Epithelial cell of prostate (primary cell): ENCODE data around the gene CNBD2.
"Not testable (repeated sequence)": the region's sequence is repeated elsewhere in the genome, so short reads cannot be mapped to it uniquely, and the experiment has no call there.

Source experiments
- DNase-seq: peaks from one replicate; pipeline ENCODE4 v3.0.0-alpha.2; 2011; ENCODE audit warnings: low read depth, low spot score
- H3K27ac ChIP-seq: fragments of 450-650 bp; 2 replicates; pipeline ENCODE4 v1.5.1; 2017; ENCODE audit warnings: mild to moderate bottlenecking

The CNBD2 gene

GRCh38 chr20:36053863-36054518 lies 85.6 kb downstream of the CNBD2 start:
- not testable (repeated sequence) for DNase-seq, H3K27ac ChIP-seq

GRCh38 chr20:36055145-36055544 lies 86.8 kb downstream of the CNBD2 start:
- no peak for DNase-seq
- H3K27ac ChIP-seq, result no peak overlapping the region

GRCh38 chr20:36060676-36061075 lies 92.3 kb downstream of the CNBD2 start:
- H3K27ac ChIP-seq, result peak overlapping the region; percentile 47
- DNase-seq, result peak; percentile 10

GRCh38 chr20:36061754-36062153 lies 93.4 kb downstream of the CNBD2 start:
- no peak overlapping the region for H3K27ac ChIP-seq
- DNase-seq, result no peak

- H3K27ac ChIP-seq, result peak overlapping the region; percentile 62
These were observed 94.4 kb downstream of the CNBD2 start for GRCh38 chr20:36062799-36063198.

GRCh38 chr20:36063916-36064657 lies 95.7 kb downstream of the CNBD2 start:
- no peak for DNase-seq
- peak overlapping the region; percentile 67 for H3K27ac ChIP-seq

More at GRCh38 chr20:36062799-36063198, 94.4 kb downstream of the CNBD2 start:
- DNase-seq, result no peak

- peak overlapping the region; percentile 67 for H3K27ac ChIP-seq
- no peak for DNase-seq
These were observed 96.5 kb downstream of the CNBD2 start for GRCh38 chr20:36064658-36065426.

GRCh38 chr20:36065427-36065998 lies 97.1 kb downstream of the CNBD2 start:
- peak overlapping the region; percentile 67 for H3K27ac ChIP-seq
- DNase-seq, result no peak

GRCh38 chr20:36066777-36067176 lies 98.4 kb downstream of the CNBD2 start:
- no peak overlapping the region for H3K27ac ChIP-seq
- DNase-seq, result no peak

GRCh38 chr20:36068526-36068925 lies 100.1 kb downstream of the CNBD2 start:
- not testable (repeated sequence) for H3K27ac ChIP-seq, DNase-seq

GRCh38 chr20:36070451-36070850 lies 102.1 kb downstream of the CNBD2 start:
- DNase-seq, result no peak
- H3K27ac ChIP-seq, result no peak overlapping the region

- DNase-seq, result no peak
- no peak overlapping the region for H3K27ac ChIP-seq
These were observed 103.5 kb downstream of the CNBD2 start for GRCh38 chr20:36071848-36072247.

- no peak for DNase-seq
These were observed 106.6 kb downstream of the CNBD2 start for GRCh38 chr20:36074983-36075382.

GRCh38 chr20:36077762-36078161 lies 109.4 kb downstream of the CNBD2 start:
- not testable (repeated sequence) for H3K27ac ChIP-seq, DNase-seq

More at GRCh38 chr20:36074983-36075382, 106.6 kb downstream of the CNBD2 start:
- H3K27ac ChIP-seq, result no peak overlapping the region

- no peak for DNase-seq
- H3K27ac ChIP-seq, result no peak overlapping the region
These were observed 111.1 kb downstream of the CNBD2 start for GRCh38 chr20:36079486-36079885.

- H3K27ac ChIP-seq, DNase-seq: not testable (repeated sequence)
These were observed 111.6 kb downstream of the CNBD2 start for GRCh38 chr20:36079984-36080383.
